Activated naive CD4-positive, alpha-beta T cell treated with anti-CD3 and anti-CD28 coated beads, Interleukin-2, amount 50 U/mL, for 16 hours (primary cell): Measurements from ENCODE around the gene DNER.
A peak's percentile ranks its signal among the peaks of the same experiment; 100 is the strongest.
"Not testable (repeated sequence)": the region's sequence is repeated elsewhere in the genome, so short reads cannot be mapped to it uniquely, and the experiment has no call there.

Experiments
- DNase-seq: peaks from one replicate; pipeline ENCODE4 v3.0.0-alpha.2; 2020

DNER gene

GRCh38 chr2:229715895-229716507 lies 1.6 kb upstream of the DNER start:
- peak; percentile 24 for DNase-seq

DNA sequence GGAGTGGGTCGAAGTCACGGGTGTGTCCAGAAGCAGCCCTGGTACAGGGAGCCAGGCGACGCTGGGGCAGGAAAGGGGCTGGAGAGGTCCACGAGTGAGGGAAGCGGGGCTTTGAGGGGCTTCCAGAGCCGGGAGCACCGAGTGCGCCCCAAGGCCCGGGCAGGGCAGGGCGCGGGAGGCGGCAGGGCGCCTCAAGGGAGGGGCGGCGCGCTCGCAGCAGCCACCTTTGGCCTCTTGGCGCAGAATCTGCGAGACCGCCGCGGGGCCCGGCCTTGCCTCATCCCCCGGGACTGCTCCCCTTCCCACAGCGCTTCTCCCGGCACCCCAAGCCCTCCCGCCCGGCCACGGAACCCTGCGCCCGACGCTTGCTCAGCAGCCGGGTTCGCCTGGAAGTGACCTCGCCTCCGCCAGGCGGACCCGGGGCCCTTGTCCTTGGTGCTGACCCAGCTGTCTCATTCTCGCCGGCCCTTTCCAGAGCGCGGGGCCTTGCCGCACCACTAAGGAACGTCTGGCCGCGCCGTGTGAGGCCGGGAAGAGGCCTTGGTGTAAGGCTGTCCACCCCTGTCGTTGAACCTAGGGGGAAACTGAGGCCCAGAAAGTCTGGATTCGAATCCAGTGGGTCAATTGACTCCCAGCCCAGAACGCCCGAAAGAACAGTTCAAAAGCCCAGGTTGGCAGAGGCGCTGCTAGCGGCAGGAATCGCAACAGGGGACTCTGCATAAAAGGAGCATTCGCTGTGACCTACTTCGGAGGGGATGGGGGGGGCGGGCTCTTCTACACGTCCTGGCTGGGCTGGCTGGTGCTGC lies 584 bp upstream of the DNER start:
- peak; percentile 33 for DNase-seq

- peak; percentile 18 for DNase-seq
Measured at GRCh38 chr2:229713371-229714079, 830 bp downstream of the DNER start.

- DNase-seq = no peak
Measured at GRCh38 chr2:229712136-229712535, 2.2 kb downstream of the DNER start.

DNA sequence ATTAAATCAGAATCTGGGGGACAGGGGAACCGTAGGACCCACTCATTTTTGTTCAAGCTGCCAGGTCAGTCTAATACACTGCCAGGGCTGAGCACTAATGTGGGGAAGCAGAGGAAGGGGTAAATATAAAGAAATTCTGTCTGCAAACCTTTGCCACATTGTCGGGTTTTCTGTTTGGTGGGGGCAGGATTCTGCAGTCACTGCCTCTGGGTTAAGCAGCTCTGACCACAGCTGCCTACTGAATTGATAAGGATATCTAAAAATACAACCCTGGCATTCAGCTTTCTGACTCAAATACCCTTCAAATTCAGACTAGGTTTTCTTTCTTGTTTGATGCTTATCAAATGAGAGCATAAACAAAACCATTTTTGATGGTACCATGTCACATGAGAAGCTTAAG lies 6.0 kb downstream of the DNER start:
- DNase-seq = no peak

DNA sequence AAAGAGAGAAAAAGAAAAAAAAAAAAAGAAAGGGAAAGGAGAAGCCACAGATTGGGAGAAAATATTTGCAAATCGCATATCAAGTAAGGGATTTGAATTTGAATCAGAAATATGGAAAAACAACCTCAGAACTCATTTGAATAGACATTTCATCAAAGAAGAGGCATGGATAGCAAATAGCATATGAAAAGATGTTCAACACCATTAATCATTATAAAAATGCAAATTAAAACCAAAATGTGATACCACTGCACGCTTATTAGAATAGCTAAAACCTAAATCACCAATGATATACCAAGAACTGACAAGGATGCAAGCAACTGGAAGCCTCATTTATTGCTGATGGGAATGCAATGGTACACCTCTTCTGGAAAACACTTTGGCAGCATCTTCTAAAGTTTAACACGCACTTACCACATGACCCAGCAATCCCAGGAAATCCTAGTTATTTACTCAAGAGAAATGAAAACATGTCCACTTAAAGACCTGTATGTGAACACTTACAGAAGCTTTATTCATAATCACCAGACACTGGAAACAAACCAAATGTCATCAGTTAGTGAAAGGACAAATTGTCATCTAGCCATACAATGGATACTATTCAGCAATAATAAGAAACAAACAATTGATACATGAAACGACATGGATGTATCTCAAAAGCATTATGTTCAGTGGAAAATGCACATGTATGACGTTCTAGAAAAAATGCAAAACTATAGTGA lies 10.3 kb downstream of the DNER start:
- no peak for DNase-seq

- no peak for DNase-seq
Measured at GRCh38 chr2:229701716-229702115, 12.6 kb downstream of the DNER start.

DNA sequence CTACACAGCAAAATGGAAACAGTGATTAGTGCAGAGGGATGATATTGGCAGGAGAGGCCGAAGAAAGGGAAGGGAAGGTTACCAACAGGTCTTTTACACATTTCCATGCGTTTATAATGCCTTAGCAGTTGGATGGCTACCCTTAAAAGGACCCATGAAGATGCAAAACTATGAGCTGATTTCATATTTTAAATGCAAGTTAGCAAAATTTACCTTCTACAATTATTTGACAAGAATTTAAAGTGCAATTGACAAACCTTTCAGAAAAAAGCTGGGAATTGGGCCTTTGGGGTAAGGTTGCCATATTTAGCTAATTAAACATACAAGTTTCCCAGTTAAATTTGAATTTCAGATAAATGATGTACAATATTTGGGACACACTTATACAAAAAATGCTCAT lies 13.3 kb downstream of the DNER start:
- DNase-seq = no peak

DNA sequence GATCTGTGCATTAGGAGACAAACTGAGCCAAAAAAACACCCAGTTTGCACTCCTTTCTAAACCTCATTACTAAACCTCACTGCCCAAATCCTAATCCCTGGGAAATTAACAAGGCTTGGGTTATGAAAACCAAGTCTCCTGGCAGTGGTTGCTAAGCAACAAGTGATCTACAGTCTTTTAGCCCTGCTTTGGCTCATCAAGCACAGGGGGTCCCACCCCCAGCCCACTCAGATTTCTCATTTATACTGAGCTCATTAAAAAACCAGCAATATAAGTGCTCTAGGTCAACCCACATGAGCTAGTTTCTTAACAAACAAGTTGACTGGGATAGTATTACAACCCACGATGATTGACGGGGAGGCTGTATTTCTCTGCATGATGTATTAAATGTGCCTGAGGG lies 18.4 kb downstream of the DNER start:
- no peak for DNase-seq

DNA sequence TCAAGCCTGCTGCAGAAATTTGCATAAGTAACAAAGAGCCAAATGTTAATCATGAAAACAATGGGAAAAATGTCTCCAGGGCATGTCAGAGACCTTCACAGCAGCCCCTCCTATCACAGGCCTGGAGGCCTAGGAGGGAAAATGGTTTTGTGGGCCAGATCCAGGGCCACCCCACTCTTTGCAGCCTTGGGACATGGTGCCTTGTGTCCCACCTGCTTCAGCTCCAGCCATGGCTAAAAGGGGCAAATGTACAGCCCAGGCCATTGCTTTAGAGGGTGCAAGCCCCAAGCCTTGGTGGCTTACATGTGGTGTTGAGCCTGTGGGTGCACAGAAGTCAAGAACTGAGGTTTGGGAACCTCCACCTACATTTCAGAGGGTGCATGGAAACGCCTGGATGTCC lies 20.5 kb downstream of the DNER start:
- not testable (repeated sequence) for DNase-seq

GRCh38 chr2:229691631-229692030 lies 22.7 kb downstream of the DNER start:
- no peak for DNase-seq

GRCh38 chr2:229689307-229689839 lies 25.0 kb downstream of the DNER start:
- no peak for DNase-seq

DNA sequence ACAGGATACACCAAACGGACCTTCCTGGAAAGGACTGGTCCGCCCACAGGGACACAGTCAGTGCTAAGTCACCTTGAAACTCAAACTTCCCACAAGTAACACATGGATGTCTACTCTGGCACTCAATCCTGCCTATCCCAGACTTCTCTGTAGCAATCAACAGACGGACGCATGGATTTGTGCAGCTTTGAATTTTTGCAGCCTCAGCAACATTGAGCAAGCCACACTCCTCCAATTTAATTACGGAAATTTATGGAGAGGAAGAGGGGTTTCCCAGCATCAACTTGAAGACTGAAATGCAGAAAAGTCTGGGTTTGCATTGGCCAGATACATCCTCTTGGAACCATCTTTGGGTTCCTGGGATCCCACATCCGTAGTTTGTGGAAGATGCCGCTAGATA lies 26.2 kb downstream of the DNER start:
- no peak for DNase-seq

GRCh38 chr2:229686122-229686919 lies 28.0 kb downstream of the DNER start:
- no peak for DNase-seq

DNA sequence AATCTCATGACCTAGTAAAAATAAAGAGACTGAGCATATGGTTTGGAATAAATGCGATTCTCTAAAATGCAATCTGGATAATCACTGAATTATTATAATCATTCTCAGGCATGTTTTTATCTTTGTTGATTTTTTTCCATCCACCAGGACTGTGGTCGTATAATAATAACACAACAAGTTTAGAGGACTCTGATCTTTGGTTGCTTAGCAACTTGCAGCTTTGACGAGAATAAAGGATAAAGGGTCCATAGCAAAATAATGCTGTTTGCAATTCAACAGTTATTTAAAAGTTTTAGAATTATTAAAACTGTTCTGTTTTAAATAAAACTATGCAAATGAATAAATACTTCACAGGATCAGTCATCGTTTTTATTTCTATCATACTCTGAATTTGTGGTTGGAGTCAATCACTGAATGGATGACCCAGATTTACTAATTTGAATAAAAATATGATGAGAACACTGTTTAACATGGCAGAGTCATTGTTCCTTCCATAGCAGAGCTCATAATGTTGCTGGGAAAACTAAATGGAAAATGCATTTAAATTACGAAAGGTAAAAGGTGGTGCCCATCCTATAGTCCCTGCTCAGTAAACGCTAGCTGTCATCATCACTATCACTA lies 29.3 kb downstream of the DNER start:
- no peak for DNase-seq

DNA sequence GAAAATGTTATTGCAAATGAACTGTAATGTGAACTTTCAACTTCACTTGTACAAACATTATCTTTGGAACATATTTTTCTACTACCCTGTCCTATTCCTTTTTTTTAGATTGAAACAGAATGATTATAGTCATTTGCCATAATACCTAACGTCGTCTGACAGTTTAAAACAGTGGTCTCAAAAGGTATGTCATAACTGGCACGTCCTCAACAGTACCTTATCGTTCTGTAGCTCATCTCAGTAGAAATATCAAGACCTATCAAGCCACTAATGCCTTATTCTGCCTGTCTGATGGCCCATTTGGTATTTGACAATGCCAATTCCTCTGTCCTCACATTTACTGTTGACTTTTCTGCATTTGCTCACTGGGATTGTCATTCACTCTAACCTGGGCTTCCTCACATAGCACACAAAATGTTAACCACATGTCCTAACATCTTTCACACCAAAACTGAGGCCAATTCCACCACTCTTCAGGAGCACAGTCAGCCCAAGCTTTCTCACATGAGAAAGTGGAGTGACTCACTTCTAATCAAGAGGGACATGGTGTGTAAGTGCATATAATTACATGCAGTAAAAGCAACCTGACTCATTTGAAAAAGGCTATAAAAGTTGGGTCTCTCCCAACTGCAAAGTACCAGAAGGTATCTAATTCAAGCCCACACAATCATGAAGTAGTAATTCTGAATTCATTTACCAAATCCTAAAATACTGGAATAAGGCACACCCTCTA lies 34.8 kb downstream of the DNER start:
- DNase-seq = no peak

DNA sequence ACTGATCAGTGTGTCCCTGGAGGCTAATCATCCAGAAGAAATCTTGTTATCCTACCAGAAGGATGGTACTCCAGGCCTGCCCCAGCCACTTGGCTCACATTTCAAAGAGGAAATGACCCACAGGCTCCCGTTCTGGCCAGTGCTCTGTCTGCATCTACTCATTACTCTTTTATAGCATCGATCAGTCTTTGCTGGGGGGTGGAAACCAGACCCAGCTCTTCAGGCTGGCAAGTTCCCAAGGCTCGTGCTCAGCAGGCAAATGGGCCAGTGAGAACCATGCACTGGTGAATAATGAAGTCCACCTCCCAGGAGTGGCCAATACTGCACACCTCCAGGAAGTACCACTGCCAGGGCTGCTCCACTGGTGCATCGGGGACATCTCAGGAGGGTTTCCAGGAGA lies 38.8 kb downstream of the DNER start:
- DNase-seq = no peak

- no peak for DNase-seq
Measured at GRCh38 chr2:229674830-229675530, 39.4 kb downstream of the DNER start.

GRCh38 chr2:229673676-229674075 lies 40.7 kb downstream of the DNER start:
- DNase-seq = no peak

- no peak for DNase-seq
Measured at GRCh38 chr2:229672021-229672420, 42.3 kb downstream of the DNER start.
